NOMO-1 treated with DMSO at 0.1 percent for 48 hours (cell line): Measurements from ENCODE around the gene BMERB1.
"Not testable (repeated sequence)": the region's sequence is repeated elsewhere in the genome, so short reads cannot be mapped to it uniquely, and the experiment has no call there.

Experiments
- DNase-seq: peaks from one replicate; lab custom pipeline; 2025; ENCODE audit not compliant: unreplicated experiment; lab: John Stamatoyannopoulos, UW

The BMERB1 gene

DNA sequence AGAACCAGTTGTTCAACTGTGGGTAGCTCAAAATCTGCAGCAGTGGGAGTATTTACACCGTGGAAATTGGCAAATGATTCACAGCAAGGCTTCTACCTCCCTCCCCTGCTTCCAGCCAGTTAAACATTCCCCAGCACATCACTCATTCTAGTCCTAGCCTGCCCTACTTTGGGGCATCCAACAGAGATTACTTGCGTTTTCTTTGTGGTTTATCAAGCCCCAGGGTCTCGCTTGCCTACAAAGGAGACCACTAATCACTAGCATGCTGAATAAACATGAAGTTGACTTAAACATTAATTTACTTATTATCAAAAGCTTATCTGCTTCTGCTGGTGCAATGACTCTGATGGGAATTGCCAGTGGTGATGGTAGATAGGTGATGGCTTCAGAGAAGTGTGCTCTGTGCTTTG is 114.1 kb downstream of the BMERB1 start:
- no peak for DNase-seq

GRCh38 chr16:15552507-15552906 is 118.1 kb downstream of the BMERB1 start:
- no peak for DNase-seq

GRCh38 chr16:15553313-15554088 is 119.1 kb downstream of the BMERB1 start:
- no peak for DNase-seq

DNA sequence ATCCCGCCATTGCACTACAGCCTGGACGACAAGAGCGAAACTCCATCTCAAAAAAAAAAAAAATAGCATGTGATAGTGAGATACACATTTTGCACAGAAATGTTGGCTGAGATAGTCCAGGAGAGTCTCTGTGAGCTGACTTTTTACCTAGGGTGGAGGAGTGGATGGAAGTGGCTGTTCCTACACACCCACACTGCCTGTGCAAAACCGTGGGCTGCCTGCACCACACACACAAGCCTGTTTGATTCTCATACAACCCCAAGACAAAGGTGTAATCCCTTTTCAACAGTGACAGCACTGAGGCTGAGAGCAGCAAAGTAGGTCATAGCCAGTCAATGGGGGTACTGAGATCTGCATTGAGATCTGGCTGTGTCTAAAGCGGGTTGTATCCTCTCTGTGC is 121.7 kb downstream of the BMERB1 start:
- DNase-seq, result no peak

GRCh38 chr16:15557258-15557657 is 122.9 kb downstream of the BMERB1 start:
- no peak for DNase-seq

- no peak for DNase-seq
Observed at GRCh38 chr16:15559176-15559575, 124.8 kb downstream of the BMERB1 start.

GRCh38 chr16:15564604-15565339 is 130.4 kb downstream of the BMERB1 start:
- no peak for DNase-seq

DNA sequence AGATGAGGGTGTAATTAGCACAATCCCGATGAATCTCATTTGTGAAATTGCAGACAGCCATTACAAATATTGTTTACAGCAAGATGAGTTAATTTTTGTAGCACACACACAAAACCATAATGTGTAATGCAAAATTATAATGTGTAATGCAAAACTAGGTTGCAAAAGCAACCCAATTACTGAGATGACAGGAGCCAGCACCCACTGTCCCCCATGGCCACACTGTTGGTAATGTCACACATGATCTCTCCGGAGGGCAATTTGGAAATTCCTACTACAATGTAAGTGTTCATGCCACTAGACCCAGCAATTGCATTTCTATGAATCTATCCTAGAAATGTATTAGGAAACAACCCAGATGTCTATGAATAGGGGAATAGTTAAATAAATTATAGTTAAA is 131.7 kb downstream of the BMERB1 start:
- no peak for DNase-seq

DNA sequence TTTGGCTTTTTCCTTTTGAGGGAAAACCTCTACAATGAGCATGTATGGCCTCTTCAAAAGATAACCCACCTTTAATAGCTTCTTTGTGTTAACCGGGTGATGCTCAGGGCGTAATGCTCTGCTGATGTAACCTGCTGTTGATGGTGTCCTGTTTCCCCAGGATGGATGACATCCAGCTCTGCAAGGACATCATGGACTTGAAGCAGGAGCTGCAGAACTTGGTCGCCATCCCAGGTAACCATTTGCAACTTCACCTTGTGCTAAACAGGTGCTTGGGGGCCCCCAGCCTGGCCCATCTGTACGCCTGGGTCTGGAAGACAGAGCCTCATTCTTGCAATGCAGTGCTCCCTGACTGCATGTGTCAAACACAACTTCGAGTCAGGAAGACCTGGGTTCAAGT is 133.4 kb downstream of the BMERB1 start:
- DNase-seq, result no peak

GRCh38 chr16:15570666-15571065 is 136.3 kb downstream of the BMERB1 start:
- not testable (repeated sequence) for DNase-seq

DNA sequence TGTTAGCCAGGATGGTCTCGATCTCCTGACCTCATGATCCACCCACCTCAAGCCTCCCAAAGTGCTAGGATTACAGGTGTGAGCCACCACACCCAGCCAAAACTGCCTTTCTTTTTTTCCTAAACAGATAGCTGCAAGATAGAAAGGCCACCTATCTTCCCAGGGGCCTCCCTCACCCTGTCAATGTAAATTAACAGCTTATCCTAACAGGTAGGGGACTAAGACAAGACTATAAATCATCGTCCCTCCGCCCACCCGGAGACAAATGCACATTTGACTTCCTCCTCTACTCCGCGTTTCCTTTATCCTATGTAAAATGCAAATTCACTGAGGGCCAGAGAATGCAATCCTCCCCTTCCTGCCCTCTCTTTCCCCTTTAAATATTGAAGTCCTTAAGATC is 137.2 kb downstream of the BMERB1 start:
- peak; percentile 47 for DNase-seq

DNA sequence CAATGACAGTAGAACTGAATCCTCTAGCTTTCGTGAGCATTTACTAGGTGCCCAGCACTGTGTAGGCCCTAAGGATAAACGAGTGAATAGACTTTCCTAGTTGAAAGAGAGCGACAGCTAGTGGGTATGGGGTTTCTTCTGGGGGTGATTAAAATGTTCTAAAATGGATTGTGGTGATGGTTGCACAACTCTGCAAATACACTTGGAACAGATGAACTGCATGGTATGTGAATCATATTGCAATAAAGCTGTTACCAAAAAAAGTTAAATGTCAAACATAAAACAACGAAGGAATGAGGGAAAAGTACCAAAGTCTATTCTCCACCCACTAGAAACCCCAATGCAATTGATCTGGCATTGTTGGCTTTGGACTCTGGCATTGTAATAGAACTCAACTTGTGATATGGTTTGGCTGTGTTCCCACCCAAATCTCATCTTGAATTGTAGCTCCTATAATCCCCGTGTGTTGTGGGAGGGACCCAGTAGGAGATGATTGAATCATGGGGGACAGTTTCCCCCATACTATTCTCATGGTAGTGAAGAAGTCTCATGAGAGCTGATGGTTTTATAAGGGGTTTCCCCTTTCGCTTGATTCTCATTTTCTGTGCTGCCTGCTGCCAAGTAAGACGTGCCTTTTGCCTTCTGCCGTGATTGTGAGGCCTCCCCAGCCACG is 138.1 kb downstream of the BMERB1 start:
- DNase-seq, result peak; percentile 51

DNA sequence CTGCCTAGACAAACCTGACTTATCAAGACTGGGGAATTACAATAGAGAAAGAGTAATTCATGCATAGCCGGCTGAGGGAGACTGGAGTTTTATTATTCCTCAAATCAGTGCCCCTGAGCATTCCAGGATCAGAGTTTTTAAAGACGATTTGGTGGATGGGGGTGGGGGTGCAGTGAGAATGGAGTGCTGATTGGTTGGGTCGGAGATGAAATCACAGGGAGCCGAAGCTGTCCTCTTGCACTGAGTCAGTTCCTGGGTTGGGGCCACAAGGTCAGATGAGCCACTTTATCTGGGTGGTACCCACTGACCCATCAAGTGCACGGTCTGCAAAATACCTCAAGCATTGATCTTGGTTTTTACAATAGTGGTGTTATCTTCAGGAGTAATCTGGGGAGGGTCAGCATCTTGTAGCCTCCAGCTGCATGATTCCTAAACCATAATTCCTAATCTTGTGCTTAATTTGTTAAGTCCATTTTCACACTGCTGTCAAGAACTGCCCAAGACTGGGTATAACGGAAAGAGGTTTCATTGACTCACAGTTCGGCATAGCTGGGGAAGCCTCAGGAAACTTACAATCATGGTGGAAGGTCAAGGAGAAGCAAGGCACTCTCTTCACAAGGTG is 139.0 kb downstream of the BMERB1 start:
- no peak for DNase-seq

DNA sequence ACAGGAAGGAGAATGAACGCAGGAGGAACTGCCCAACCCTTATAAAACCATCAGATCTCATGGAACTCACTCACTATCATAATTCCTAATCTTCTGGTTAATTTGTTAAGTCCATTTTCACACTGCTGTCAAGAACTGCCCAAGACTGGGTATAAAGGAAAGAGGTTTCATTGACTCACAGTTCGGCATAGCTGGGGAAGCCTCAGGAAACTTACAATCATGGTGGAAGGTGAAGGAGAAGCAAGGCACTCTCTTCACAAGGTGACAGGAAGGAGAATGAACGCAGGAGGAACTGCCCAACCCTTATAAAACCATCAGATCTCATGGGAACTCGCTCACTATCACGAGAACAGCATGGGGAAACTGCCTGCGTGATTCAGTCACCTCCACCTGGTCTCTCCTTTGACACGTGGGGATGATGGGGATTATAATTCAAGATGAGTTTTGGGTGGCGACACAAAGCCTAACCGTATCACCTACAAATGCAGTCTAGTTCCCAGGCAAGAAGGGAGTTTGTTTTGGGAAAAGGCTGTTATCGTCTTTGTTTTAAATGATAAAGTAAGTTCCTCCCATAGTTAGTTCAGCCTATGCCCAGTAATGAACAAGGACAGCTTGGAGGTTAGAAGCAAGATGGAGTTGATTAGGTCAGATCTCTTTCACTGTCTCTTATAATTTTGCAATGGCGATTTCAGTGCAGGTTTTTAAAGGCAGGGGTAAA is 139.7 kb downstream of the BMERB1 start:
- not testable (repeated sequence) for DNase-seq

- DNase-seq, result no peak
Observed at GRCh38 chr16:15574614-15574948, 140.2 kb downstream of the BMERB1 start.

DNA sequence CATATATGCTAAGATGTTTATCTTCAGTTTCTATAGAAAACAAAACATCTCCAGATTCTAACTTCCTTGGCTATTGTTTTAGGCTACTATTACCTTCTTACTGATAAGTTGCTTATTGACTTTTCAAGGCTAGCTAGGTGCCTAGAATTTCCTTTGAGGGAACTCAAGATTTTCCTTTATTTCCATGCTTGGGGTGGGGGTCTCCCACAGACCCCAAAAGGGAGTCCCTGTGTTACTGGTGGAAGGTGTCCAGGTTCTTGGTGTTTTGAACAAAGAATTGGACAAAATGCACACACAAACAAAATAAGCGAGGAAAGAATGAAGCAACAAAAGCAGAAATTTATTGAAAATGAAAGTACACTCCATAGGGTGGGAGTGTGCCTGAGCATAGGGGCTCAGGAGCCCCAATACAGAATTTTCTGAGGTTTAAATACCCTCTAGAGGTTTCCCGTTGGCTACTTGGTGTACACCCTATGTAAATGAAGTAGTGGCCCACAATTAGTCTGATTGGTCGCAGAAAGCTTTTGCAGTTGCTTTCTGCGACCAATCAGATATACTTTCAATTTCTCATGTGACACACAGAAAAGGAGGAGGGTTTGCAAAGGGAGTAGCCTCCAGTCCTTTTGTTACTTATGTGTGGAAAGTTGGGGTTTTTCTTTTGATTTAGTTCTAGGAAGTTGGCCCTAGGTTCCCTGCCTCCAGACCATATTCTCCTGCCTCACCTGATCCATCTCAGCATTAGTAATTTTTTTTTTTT is 141.1 kb downstream of the BMERB1 start:
- no peak for DNase-seq

- no peak for DNase-seq
Observed at GRCh38 chr16:15576960-15577958, 142.9 kb downstream of the BMERB1 start.

GRCh38 chr16:15578824-15579223 is 144.4 kb downstream of the BMERB1 start:
- no peak for DNase-seq
